Glutamatergic neuron (in vitro differentiated cells): ENCODE results near the gene MAPK8IP3. TPM values are rescaled to one million over a fixed set of nuclear protein-coding genes. Genes with fewer than 3 reads are reported as not detected.

Experiments used
- DNase-seq: peaks from one replicate; pipeline ENCODE4 v3.0.0; 2022
- H3K27ac Mint-ChIP-seq: one replicate; pipeline ENCODE4 v1.8.0; 2020; ENCODE audit warnings: mild to moderate bottlenecking, mixed read lengths, inconsistent platforms; ENCODE audit not compliant: unreplicated experiment
- H3K27me3 Mint-ChIP-seq: one replicate; pipeline ENCODE4 v1.8.0; 2020; ENCODE audit warnings: mild to moderate bottlenecking, moderate library complexity, mixed read lengths, inconsistent platforms; ENCODE audit not compliant: unreplicated experiment
- H3K36me3 Mint-ChIP-seq: one replicate; pipeline ENCODE4 v1.8.0; 2020; ENCODE audit warnings: mild to moderate bottlenecking, mixed read lengths, inconsistent platforms; ENCODE audit not compliant: unreplicated experiment
- H3K4me1 Mint-ChIP-seq: one replicate; pipeline ENCODE4 v1.8.0; 2020; ENCODE audit warnings: mild to moderate bottlenecking, low read depth, mixed read lengths, inconsistent platforms; ENCODE audit not compliant: unreplicated experiment
- H3K4me3 Mint-ChIP-seq: one replicate; pipeline ENCODE4 v1.8.0; 2020; ENCODE audit warnings: mild to moderate bottlenecking, mixed read lengths, inconsistent platforms; ENCODE audit not compliant: unreplicated experiment
- H3K9me3 Mint-ChIP-seq: one replicate; pipeline ENCODE4 v1.8.0; 2020; ENCODE audit warnings: mild to moderate bottlenecking, moderate library complexity, mixed read lengths, inconsistent platforms; ENCODE audit not compliant: unreplicated experiment
- CTCF ChIP-seq: fragments of 200-600 bp; sonication (generic); IDR thresholded peaks from one replicate; pipeline ENCODE4 v1.5.0; 2021; ENCODE audit not compliant: partially characterized antibody, unreplicated experiment
- total RNA-seq: library from RNA; stranded (reverse); fragmentation: NEBNext Ultra II Directional; extraction: Animal tissue kit (Norgen Biotek cat#: 25700); gene quantifications from one replicate; pipeline ENCODE4 v1.2.1, GENCODE V29; 2021; ENCODE audit not compliant: unreplicated experiment

The MAPK8IP3 gene
- total RNA-seq, 1 donor from 2014 or later, result 281 TPM

- no peak for DNase-seq
- no peak for TF ChIP-seq CTCF
- Mint-ChIP-seq H3K4me3 (no peak overlapping the region), H3K9me3 (peaks cover 1% of the 10 kb centered on the region), H3K36me3 (peaks cover 5% of the 10 kb centered on the region), H3K27me3 (no peaks in the 10 kb centered on the region), H3K27ac (no peak overlapping the region), H3K4me1 (peaks cover 2% of the 10 kb centered on the region)
These were observed 101.6 kb downstream of the MAPK8IP3 start for GRCh38 chr16:1807626-1808025.

GRCh38 chr16:1808691-1809090 is 102.7 kb downstream of the MAPK8IP3 start:
- Mint-ChIP-seq H3K9me3 (peaks cover 1% of the 10 kb centered on the region), H3K27ac (no peak overlapping the region), H3K27me3 (no peaks in the 10 kb centered on the region), H3K4me1 (peaks cover 2% of the 10 kb centered on the region), H3K4me3 (no peak overlapping the region), H3K36me3 (peaks cover 5% of the 10 kb centered on the region)
- DNase-seq, result no peak
- no peak for TF ChIP-seq CTCF

- Mint-ChIP-seq H3K9me3 (peaks cover 3% of the 10 kb centered on the region), H3K4me3 (no peak overlapping the region), H3K27me3 (no peaks in the 10 kb centered on the region), H3K36me3 (peaks cover 5% of the 10 kb centered on the region), H3K27ac (no peak overlapping the region), H3K4me1 (peaks cover 2% of the 10 kb centered on the region)
- no peak for DNase-seq
- TF ChIP-seq CTCF, result no peak
These were observed 103.3 kb downstream of the MAPK8IP3 start for GRCh38 chr16:1809281-1809801.

- no peak for DNase-seq
- peaks cover 2% of the 10 kb centered on the region for H3K4me1 Mint-ChIP-seq
- peak overlapping the region; percentile 62 for H3K27ac Mint-ChIP-seq
- no peaks in the 10 kb centered on the region for H3K27me3 Mint-ChIP-seq
- no peak for TF ChIP-seq CTCF
- peaks cover 5% of the 10 kb centered on the region for H3K36me3 Mint-ChIP-seq
- peaks cover 3% of the 10 kb centered on the region for H3K9me3 Mint-ChIP-seq
- no peak overlapping the region for H3K4me3 Mint-ChIP-seq
These were observed 104.1 kb downstream of the MAPK8IP3 start for GRCh38 chr16:1810106-1810505.

GRCh38 chr16:1810536-1810935 is 104.5 kb downstream of the MAPK8IP3 start:
- Mint-ChIP-seq H3K36me3 (peaks cover 5% of the 10 kb centered on the region), H3K4me3 (no peak overlapping the region), H3K27me3 (no peaks in the 10 kb centered on the region), H3K4me1 (peaks cover 2% of the 10 kb centered on the region), H3K9me3 (peaks cover 6% of the 10 kb centered on the region), H3K27ac (no peak overlapping the region)
- no peak for DNase-seq
- TF ChIP-seq CTCF, result no peak
